HG03097 (cell line): ENCODE results near the gene RPGR.

Source experiments
- ATAC-seq: cut with Tn5 transposase; IDR thresholded peaks from one replicate; pipeline ENCODE4 v1.9.1; 2021; ENCODE audit not compliant: unreplicated experiment, low FRiP score

The RPGR gene

GRCh38 chrX:38327007-38327774, at the start of gene RPGR:
Gene RPGR (minus strand): TSS chrX:38327509. CDS start chrX:38327367, 142 bp downstream.
- peak; percentile 96 for ATAC-seq

- ATAC-seq: no peak
Observed at GRCh38 chrX:38376747-38377146, 49.4 kb upstream of the RPGR start.

GRCh38 chrX:38375891-38376290, 48.6 kb upstream of the RPGR start:
- no peak for ATAC-seq

GRCh38 chrX:38374431-38374830, 47.1 kb upstream of the RPGR start:
- ATAC-seq: no peak

GRCh38 chrX:38371641-38372040, 44.3 kb upstream of the RPGR start:
- no peak for ATAC-seq

- ATAC-seq: no peak
Observed at GRCh38 chrX:38368774-38369173, 41.5 kb upstream of the RPGR start.

- ATAC-seq: no peak
Observed at GRCh38 chrX:38365954-38366353, 38.6 kb upstream of the RPGR start.

- ATAC-seq: no peak
Observed at GRCh38 chrX:38363046-38363445, 35.7 kb upstream of the RPGR start.

- ATAC-seq: no peak
Observed at GRCh38 chrX:38357747-38358673, 30.7 kb upstream of the RPGR start.

- no peak for ATAC-seq
Observed at GRCh38 chrX:38356401-38356800, 29.1 kb upstream of the RPGR start.

GRCh38 chrX:38352362-38352761, 25.1 kb upstream of the RPGR start, which contains the start of gene OTC:
Gene OTC (plus strand): TSS chrX:38352604. CDS start chrX:38352697, 93 bp downstream.
- no peak for ATAC-seq

- no peak for ATAC-seq
Observed at GRCh38 chrX:38351346-38351745, 24.0 kb upstream of the RPGR start.

- ATAC-seq: peak; percentile 43
Observed at GRCh38 chrX:38347136-38347535, 19.8 kb upstream of the RPGR start.

GRCh38 chrX:38346150-38346549, 18.8 kb upstream of the RPGR start:
- no peak for ATAC-seq

- no peak for ATAC-seq
Observed at GRCh38 chrX:38342853-38343778, 15.8 kb upstream of the RPGR start.

- ATAC-seq: no peak
Observed at GRCh38 chrX:38341442-38341841, 14.1 kb upstream of the RPGR start.

GRCh38 chrX:38336538-38337240, 9.4 kb upstream of the RPGR start:
- ATAC-seq: no peak

- ATAC-seq: no peak
Observed at GRCh38 chrX:38335382-38335781, 8.1 kb upstream of the RPGR start.

- no peak for ATAC-seq
Observed at GRCh38 chrX:38332505-38332904, 5.2 kb upstream of the RPGR start.

GRCh38 chrX:38327775-38328081, 419 bp upstream of the RPGR start:
- ATAC-seq: no peak
